Inflammatory macrophage (primary cell): ENCODE results near the gene IQGAP1.

Source experiments
- DNase-seq, 2 donors: peaks; one replicate each; pipeline ENCODE4 v3.0.0-alpha.2; 2020 to 2022

The IQGAP1 gene

GRCh38 chr15:90439946-90440345 is 51.9 kb downstream of the IQGAP1 start:
- no peak for DNase-seq

GRCh38 chr15:90441027-90441426 is 53.0 kb downstream of the IQGAP1 start:
- DNase-seq = no peak

DNA sequence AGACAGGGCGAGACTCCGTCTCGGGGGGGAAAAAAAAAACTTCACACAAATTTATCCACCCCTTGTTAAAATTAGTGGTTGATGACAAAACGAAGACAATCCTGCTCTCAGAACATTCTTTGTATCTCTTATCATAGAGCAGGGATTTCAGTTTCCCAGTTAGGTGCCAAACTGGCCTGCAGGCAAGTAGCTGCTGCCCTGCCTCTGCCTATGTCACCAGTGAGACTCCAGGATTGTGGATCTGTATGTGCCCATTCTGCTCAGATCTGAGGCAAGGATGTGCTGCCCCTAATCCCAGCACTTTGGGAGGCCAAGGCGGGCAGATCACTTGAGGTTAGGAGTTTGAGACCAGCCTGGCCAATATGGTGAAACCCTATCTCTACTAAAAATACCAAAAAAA is 54.4 kb downstream of the IQGAP1 start:
- DNase-seq = no peak

- DNase-seq = no peak
Measured at GRCh38 chr15:90449206-90449735, 61.2 kb downstream of the IQGAP1 start.

DNA sequence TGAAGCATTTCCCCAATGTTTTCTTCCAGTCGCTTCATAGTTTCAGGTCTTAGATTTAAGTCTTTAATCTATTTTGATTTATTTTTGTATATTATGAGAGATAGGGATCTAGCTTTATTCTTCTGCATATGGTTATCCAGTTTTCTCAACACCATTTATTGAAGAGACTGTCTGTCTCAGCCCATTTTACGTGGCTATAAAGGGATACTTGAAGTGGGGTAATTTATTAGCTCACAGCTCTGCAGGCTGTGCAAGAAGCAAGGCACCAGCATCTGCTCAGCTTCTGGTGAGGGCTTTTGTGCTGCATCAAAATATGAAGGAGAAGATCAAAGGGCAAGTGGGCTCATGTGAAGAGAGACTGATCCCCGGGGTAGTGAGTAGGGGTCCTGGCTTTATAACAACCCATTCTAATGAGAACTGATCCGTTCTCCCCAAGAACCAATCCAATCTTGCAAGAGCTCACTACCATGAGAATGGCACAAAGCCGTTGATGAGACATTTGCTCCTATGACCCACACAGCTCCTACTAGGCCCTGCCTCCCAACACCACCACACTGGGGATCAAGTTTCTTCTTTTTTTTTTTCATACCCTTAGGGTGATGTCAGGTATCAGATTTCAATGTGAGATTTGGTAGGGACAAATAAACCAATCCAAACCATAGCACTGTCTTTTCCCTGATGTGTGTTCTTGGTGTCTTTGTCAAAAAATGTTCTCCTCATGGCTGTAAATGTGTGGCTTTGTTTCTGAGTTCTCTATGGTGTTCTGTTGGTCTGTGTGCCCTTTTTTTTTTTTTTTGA is 63.2 kb downstream of the IQGAP1 start:
- DNase-seq = no peak

DNA sequence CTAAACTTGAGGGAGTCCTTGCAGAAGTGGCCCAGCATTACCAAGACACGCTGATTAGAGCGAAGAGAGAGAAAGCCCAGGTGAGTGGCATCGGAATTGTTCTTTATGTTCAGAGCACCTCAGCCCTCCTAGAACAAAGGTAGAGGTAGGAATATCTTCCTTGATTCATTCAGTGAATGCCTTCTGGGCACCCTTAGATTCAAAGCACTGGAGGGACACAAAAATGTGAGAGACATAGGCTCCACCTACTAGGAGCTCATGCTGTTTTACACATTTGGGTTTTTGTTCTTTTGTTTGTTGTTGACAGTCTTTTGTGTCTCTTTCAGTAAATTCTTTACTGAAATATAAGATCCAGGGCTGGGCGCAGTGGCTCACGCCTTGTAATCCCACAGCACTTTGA is 68.2 kb downstream of the IQGAP1 start:
- no peak for DNase-seq

DNA sequence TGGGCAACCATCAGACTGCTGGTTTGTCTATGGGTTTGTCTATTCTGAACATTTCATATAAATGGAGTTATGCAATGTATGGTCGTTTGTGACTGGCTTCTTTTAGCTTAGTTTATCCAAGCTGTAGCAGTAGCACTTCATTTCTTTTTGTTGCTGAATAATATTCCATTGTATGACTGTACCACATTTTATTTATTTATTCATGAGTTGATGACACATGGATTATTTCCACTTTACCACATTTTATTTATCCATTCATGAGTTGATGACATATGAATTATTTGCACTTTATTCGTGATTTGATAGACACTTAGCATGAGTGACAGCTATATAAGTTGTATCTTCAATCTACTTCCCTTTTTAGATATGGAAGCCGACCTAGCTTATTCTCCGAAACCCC is 70.0 kb downstream of the IQGAP1 start:
- DNase-seq = no peak

DNA sequence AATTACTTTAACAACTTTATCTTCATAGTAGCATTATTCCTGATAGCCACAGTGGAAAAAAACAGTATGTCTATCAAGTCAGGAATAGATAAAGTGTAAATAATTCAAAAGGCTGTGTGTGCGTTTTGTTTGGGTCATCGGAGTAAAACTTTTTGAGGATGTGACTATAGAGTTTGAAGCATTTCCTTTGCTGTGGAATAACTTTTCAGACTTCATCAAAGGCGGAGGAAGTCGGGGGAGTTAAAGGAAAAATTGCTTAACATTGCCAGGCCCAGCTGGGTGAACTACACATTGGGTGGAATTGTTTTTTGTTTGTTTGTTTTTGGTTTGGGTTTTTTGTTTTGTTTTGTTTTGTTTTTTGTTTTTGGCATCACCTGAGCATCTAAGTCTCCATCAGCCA is 71.3 kb downstream of the IQGAP1 start:
- DNase-seq = peak; percentile 35 to 41

DNA sequence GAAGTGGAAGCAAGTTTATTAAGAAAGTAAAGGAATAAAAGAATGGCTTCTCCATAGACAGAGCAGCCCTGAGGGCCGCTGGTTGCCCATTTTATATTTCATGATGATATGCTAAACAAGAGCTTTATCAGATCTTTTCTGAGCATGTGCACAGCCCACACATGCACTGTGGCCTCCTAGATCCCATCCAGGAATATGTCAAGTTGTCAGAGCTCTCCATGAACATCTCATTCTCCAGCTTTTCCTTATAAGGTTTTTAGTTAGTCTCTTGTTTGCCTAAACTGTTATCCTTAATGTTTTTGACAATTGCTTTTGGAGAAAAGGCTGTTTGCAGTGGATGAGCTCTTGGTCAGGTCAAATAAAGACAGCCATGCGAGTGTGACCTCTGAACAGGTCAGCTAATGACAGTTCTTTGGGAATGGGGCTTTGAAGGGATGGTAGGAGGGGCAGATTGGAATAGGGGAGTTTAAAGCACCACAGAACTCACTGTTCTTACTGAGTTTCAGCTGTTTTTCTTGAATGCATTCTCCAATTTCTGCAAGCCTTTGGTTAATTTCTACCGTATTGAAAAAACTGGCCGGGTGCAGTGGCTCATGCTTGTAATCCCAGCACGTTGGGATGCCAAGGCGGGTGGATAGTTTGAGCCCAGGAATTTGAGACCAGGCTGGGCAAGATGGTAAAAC is 72.2 kb downstream of the IQGAP1 start:
- no peak for DNase-seq

DNA sequence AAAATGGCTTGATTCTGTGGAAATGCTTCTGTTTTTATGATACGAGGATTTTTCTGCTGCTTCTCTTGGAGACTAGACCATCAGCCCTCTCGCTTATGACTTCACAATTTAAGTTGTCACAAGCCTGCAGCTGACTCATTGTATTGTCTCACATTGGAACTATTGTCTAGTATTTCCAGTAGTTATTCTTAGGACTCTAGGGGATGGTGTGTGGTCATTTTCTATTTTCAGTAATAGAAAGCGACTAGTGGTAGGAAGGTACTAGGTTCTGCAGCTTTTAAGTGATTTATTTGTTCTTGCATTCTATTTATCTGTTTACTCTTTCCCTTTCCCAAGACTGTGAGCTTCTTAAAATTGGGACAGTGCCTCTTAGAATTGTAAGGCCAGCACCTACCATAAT is 75.3 kb downstream of the IQGAP1 start:
- DNase-seq = peak; percentile 75 to 87

DNA sequence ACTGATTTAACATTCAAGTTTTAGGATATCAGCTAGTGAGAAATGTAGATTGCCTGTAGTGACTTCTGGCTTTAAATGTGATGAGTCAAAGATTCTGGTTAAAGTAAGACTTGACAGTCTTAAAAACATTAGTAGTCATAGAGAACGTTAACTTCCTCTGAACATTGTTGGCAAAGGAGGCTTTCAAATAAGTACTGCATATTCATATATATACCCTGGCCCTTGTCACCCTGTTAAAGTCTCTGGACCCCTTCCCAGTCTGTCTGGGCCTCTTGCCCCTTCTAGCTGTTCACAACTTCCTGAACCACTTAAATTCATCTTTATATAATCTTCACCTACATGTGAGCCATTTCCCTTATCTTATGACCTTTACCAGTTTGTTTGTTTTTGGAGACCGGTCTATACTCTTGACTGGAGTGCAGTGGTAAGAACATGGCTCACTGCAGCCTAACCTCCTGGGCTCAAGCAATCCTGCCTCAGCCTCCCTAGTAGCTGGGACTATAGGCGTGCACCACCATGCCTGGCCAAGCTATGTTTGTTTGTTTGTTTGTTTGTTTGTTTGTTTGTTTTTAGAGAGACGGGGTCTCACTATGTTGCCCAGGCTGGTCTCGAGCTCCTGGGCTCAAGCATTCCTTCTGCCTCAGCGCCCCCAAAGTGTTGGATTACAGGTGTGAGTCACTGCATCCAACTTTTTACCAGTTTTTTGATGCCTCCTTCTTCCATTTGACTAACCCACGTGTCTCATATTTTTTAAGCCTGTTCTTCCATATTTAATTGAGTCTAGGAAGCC is 77.3 kb downstream of the IQGAP1 start:
- no peak for DNase-seq

DNA sequence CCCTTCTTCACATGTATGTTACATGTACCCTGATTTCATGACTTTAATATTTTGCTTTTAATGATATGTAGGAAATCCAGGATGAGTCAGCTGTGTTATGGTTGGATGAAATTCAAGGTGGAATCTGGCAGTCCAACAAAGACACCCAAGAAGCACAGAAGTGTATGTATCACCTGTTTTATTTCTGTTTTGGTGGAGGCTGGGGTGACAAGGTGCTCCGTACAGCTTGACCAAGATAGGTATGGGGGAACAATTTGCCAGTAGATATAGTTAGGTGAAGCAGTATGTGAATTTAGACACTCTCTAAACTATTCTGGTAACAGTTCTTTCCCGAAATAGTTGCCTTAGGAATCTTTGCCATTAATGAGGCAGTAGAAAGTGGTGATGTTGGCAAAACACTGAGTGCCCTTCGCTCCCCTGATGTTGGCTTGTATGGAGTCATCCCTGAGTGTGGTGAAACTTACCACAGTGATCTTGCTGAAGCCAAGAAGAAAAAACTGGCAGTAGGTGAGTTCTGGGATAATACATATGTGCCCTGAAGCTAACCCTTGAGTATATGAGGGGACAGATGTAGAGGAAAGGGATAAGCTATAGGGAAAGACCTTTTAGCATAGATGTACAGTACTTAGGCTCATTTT is 78.0 kb downstream of the IQGAP1 start:
- no peak for DNase-seq

- DNase-seq = no peak
Measured at GRCh38 chr15:90469723-90470122, 81.7 kb downstream of the IQGAP1 start.

DNA sequence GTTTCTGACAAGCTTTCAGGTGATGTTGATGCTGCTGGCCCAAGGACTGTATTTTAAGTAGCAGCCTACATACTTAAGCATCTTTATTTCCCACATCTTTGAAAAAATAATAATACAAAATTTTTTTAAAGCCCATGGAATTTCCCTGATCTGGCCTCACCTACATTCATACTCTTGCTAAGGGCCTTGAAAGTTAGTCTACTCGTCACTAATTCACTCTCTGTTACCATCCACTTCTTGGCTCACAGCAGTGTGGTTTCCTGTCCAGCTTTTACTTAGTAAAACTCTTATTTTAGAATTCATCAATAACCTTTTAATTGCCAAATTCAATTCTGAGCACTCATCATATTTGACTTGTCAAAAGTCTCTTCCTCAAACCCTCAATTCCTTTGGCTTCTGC is 82.4 kb downstream of the IQGAP1 start:
- DNase-seq = no peak

- DNase-seq = no peak
Measured at GRCh38 chr15:90471126-90471525, 83.1 kb downstream of the IQGAP1 start.

DNA sequence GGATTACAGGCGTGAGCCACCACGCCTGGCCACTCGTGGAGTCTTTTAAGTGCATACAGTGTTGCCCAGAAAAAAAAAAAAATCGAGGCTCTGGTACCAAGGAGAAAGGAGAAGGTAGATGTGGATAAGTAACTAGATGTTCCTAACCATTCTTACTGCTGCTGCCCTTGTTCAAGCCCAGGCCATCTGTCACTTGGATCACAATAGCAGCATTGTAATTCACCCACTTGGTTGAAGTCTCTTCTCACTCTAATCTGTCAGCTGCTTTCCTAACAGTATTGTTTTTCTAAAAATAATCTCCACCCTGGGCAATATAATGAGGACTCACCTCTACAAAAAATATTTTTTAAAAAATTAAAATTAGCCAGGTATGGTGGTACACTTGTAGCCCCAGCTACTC is 83.7 kb downstream of the IQGAP1 start:
- no peak for DNase-seq

DNA sequence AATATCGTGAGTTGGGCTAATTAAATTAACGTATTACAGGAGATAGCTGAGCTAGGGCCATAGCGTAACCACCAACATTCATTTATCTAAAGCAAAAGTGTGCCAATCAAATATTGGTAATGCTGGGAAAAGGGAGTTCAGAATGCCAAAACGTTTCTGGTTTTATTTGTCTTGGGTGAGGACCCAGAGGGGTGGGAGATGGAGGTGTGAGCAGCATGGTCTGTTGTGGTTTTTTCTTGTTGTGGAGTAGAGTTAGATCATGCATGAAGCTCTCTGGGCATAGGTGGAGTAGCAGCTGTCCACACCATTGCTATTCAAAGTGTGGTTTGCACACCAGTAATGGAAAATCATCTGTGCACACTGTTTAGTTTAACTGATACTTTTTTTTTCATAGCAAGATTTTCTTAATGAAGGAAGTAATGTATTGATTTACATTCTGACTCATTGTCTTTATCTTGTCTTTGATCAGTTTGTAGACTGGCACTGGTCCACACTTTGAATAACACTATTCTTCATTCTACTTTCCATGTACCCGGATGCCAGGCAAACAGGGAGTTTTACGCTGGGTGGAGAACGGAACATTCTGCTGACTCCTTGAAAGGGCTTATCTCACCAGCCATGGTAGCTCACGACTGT is 90.9 kb downstream of the IQGAP1 start:
- DNase-seq = no peak

GRCh38 chr15:90479656-90480055 is 91.6 kb downstream of the IQGAP1 start:
- no peak for DNase-seq

DNA sequence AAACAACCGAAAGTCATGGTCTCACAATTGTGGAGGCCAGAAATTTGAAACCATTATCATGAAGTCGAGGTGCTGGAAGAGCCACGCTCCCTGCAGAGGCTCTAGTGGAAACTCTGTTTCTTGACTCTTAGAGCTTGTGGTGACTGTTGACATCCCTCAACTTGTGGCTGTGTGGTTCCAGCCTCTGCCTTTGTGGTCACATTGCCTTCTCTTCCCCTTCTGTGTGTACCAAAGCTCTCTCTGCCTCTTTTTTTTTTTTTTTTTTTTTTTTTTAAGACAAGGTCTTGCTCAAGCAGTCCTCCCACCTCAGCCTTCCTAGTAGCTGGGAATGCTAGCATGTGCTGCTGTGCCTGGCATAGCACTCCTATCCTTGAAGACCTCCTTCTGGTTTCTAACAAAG is 93.0 kb downstream of the IQGAP1 start:
- DNase-seq = peak; percentile 77 to 91

DNA sequence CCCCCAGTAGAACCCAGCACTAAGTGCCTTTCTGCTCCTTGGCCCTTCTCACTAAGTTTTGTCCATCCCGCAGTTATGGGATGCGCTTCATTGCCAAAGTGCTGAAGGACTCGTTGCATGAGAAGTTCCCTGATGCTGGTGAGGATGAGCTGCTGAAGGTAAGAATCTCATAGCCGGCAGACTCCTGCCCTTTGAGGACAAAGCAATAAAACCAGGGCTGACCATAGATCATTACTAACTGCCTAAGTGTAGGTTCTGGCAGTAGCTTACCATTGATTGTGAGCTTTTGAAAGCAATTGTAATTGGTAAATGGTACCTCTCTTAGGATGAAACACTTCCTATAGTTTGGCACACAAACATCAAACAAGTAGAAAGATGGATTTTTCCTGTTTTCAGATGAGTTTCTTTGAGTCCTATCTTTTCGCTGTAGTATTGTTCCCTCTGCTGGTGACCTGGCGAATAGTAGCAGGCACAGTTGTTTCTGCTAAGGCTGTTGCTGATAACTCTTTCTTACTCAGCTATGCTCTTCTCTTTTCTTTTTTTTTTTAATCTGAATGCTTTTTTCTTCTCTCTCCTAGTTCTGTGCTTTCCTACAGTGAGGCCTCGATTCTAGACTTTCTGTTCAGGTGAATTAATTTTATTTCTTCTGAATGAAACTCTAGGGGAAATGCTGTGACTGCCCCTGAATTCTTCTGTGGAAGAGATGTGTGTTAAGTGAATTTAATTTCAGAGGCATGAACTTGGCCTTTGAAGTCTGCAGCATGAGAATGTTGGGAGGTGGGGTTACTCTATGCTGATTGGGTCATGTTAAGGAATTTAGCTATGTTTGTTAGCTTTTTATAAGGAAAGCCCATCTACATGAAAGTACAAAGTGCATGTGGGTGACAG is 94.3 kb downstream of the IQGAP1 start:
- DNase-seq = peak; percentile 36 to 52

DNA sequence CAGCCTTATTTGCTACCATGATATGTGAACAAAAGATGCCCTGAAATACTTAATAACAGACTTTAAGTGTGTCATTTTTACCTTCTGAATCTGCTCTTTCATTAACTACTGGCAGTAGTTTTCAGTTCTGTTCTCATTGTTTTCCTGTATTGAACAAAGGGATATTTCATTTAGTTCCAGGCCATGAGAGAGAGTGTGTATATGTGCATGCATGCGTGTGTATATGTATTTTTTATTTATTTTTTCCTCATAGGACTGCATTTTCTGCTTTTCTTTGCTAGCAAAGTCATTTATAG is 94.9 kb downstream of the IQGAP1 start:
- no peak for DNase-seq
